Peyer's patch (tissue), 4 donors: Measurements from ENCODE around the gene MPHOSPH9.

ENCODE experiments used
- CTCF ChIP-seq, 6 experiments: fragments of 450-650 bp in 4 of 6; fragments of 200-600 bp in 2 of 6; sonication (generic) in 1 of 6; IDR thresholded peaks; one replicate each; pipeline ENCODE4 v1.5.1; 2017 to 2019; ENCODE audit warnings: antibody characterized with exemption in 6 of 6, mild to moderate bottlenecking in 3 of 6, moderate library complexity in 1 of 6
- POLR2A ChIP-seq, 2 donors: fragments of 450-650 bp; IDR thresholded peaks; one replicate each; pipeline ENCODE4 v1.5.1; 2017; ENCODE audit warnings: antibody characterized with exemption in 2 of 2, mild to moderate bottlenecking in 2 of 2, moderate library complexity in 2 of 2

GRCh38 chr12:123263196-123263817 lies 30.4 kb upstream of the MPHOSPH9 start:
- TF ChIP-seq CTCF (IDR thresholded peaks at IDR 0.05) = no peak
- no peak for TF ChIP-seq POLR2A (IDR thresholded peaks at IDR 0.05)
